Upper lobe of left lung (tissue), 4 donors: ENCODE results near the gene SATB2.

Experiments used
- CTCF ChIP-seq, 6 experiments: fragments of 450-650 bp in 4 of 6; fragments of 200-600 bp in 2 of 6; sonication (generic) in 2 of 6; IDR thresholded peaks; one replicate each; pipeline ENCODE4 v1.5.1; 2016 to 2019; ENCODE audit warnings: antibody characterized with exemption in 6 of 6
- POLR2AphosphoS5 ChIP-seq, 2 donors: sonication (generic); formaldehyde crosslinking; IDR thresholded peaks; one replicate each; pipeline ENCODE4 v1.5.1; 2017; ENCODE audit warnings: antibody characterized with exemption in 2 of 2

- TF ChIP-seq POLR2AphosphoS5 (IDR thresholded peaks at IDR 0.05) (no peak), CTCF (IDR thresholded peaks at IDR 0.05) (no peak)
Observed at GRCh38 chr2:199404841-199405240, 52.9 kb downstream of the SATB2 start.
